Measurements from ENCODE around the gene TMEM54.

Gene TMEM54

DNA sequence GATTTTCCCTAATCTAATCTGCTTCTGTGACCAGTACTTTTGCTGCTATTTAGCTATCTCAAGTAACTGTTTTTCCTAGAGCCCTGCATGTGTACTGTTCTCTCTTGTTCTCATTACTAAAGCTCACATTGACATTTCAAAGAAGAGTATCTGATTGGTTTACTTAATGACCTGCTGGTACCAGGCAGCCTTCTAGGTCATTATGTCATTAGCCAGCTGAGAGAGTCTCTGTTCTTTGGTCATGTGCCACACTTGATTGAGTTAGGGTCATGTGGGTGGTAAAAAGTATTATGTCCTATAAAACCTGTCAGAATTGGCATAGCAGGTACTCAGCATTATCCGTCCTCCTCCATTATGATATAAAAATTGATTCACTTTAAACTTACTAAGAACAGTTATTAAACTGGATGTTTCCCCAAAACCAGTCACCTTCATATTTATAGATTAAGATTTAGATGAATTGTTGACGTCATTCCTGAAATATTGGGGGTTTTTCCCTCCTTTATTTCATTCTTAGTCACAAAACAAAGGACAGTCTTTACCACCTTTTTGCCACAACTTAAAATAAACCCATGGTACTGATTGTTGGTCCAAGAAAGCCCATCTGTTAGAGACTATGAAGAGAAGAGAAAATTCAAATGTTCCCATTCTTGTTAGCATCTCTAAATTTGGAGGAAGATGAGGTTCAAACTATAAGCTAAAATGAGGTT, 52.7 kb downstream of the TMEM54 start (continued):
- TF ChIP-seq, protein P1, sequence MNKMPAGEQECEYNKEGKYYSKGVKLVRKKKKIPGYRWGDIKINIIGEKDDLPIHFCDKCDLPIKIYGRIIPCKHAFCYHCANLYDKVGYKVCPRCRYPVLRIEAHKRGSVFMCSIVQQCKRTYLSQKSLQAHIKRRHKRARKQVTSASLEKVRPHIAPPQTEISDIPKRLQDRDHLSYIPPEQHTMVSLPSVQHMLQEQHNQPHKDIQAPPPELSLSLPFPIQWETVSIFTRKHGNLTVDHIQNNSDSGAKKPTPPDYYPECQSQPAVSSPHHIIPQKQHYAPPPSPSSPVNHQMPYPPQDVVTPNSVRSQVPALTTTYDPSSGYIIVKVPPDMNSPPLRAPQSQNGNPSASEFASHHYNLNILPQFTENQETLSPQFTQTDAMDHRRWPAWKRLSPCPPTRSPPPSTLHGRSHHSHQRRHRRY (tag by site-specific recombination; IDR thresholded peaks at IDR 0.05) = no peak
- TF ChIP-seq, protein P2, sequence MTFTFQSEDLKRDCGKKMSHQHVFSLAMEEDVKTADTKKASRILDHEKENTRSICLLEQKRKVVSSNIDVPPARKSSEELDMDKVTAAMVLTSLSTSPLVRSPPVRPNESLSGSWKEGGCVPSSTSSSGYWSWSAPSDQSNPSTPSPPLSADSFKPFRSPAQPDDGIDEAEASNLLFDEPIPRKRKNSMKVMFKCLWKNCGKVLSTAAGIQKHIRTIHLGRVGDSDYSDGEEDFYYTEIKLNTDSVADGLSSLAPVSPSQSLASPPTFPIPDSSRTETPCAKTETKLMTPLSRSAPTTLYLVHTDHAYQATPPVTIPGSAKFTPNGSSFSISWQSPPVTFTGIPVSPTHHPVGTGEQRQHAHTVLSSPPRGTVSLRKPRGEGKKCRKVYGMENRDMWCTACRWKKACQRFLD (tag by site-specific recombination; IDR thresholded peaks at IDR 0.05) = no peak
- TF ChIP-seq ZNF548 (tag by site-specific recombination; IDR thresholded peaks at IDR 0.05) (no peak), GLI4 (tag by site-specific recombination; IDR thresholded peaks at IDR 0.05) (no peak), ZNF292 (tag by site-specific recombination; IDR thresholded peaks at IDR 0.05; ENCODE audit: borderline replicate concordance, low read depth) (no peak), ZNF354C (tag by site-specific recombination; IDR thresholded peaks at IDR 0.05; ENCODE audit: borderline replicate concordance, low read depth) (no peak), HOXD13 (CRISPR knock-in tag; IDR thresholded peaks at IDR 0.05; ENCODE audit: borderline replicate concordance) (no peak), ZNF155 (tag by site-specific recombination; IDR thresholded peaks at IDR 0.05) (no peak)

All from HEK293 (cell line).